GM23338 (cell line): Measurements from ENCODE around the gene MRPS14. TPM values are rescaled to one million over a fixed set of nuclear protein-coding genes. Genes with fewer than 3 reads are reported as not detected.
"Not testable (repeated sequence)": the region's sequence is repeated elsewhere in the genome, so short reads cannot be mapped to it uniquely, and the experiment has no call there.

Experiments
- ATAC-seq: fragments of 200-7000 bp; cut with Tn5 transposase; 3 replicates; pipeline ENCODE4 v1.9.1; 2020
- DNase-seq: peaks from one replicate; pipeline ENCODE4 v3.0.0-alpha.2; 2015; ENCODE audit warnings: low spot score
- H2AFZ ChIP-seq: fragments of 200-600 bp; sonication (generic); 2 replicates; pipeline ENCODE4 v1.8.0; 2016; ENCODE audit warnings: antibody characterized with exemption, mild to moderate bottlenecking, moderate library complexity
- H3F3A ChIP-seq: fragments of 200-600 bp; sonication (generic); replicated peaks from 2 replicates; pipeline ENCODE4 v1.8.0; 2017; ENCODE audit warnings: antibody characterized with exemption, mixed run types, low read depth
- H3K27ac ChIP-seq: fragments of 200-600 bp; sonication (generic); 2 replicates; pipeline ENCODE4 v1.6.1; 2016; ENCODE audit warnings: low read depth
- H3K27me3 ChIP-seq: fragments of 200-600 bp; sonication (generic); 2 replicates; pipeline ENCODE4 v1.8.0; 2016; ENCODE audit warnings: mild to moderate bottlenecking, mixed run types, moderate library complexity; ENCODE audit not compliant: insufficient read depth
- H3K36me3 ChIP-seq: fragments of 200-600 bp; sonication (generic); 2 replicates; pipeline ENCODE4 v1.8.0; 2016; ENCODE audit warnings: mild to moderate bottlenecking; ENCODE audit not compliant: insufficient read depth
- H3K4me1 ChIP-seq: fragments of 200-600 bp; sonication (generic); 2 replicates; pipeline ENCODE4 v1.8.0; 2016; ENCODE audit warnings: mild to moderate bottlenecking, moderate library complexity; ENCODE audit not compliant: insufficient read depth
- H3K4me2 ChIP-seq: fragments of 200-600 bp; sonication (generic); 2 replicates; pipeline ENCODE4 v1.7.1; 2017; ENCODE audit warnings: mixed run types
- H3K4me3 ChIP-seq: fragments of 200-600 bp; sonication (generic); 2 replicates; pipeline ENCODE4 v1.6.1; 2016; ENCODE audit warnings: mixed run types
- H3K79me2 ChIP-seq: fragments of 200-600 bp; sonication (generic); replicated peaks from 2 replicates; pipeline ENCODE4 v1.8.0; 2017; ENCODE audit warnings: mild to moderate bottlenecking; ENCODE audit not compliant: insufficient read depth
- H3K9me2 ChIP-seq: fragments of 200-600 bp; sonication (generic); 2 replicates; pipeline ENCODE4 v1.8.0; 2017; ENCODE audit not compliant: insufficient read depth
- H4K20me1 ChIP-seq: fragments of 200-600 bp; sonication (generic); replicated peaks from 2 replicates; pipeline ENCODE4 v1.8.0; 2017; ENCODE audit warnings: mild to moderate bottlenecking; ENCODE audit not compliant: insufficient read depth
- H3K27ac Mint-ChIP-seq: 2 replicates; pipeline ENCODE4 v1.8.0; 2020; ENCODE audit warnings: inconsistent platforms, mild to moderate bottlenecking, moderate library complexity, mixed read lengths
- H3K27me3 Mint-ChIP-seq: 3 replicates; pipeline ENCODE4 v1.8.0; 2022; ENCODE audit warnings: low read depth, mild to moderate bottlenecking, moderate library complexity, mixed read lengths, inconsistent platforms; ENCODE audit not compliant: insufficient read depth, poor library complexity
- H3K36me3 Mint-ChIP-seq: 3 replicates; pipeline ENCODE4 v1.8.0; 2021; ENCODE audit warnings: low read depth, mild to moderate bottlenecking, inconsistent platforms, moderate library complexity, mixed read lengths
- H3K4me1 Mint-ChIP-seq: 3 replicates; pipeline ENCODE4 v1.8.0; 2020; ENCODE audit warnings: mild to moderate bottlenecking, inconsistent platforms, mixed read lengths
- H3K4me3 Mint-ChIP-seq: 3 replicates; pipeline ENCODE4 v1.8.0; 2021; ENCODE audit warnings: moderate library complexity, mild to moderate bottlenecking, inconsistent platforms, mixed read lengths
- H3K9me3 Mint-ChIP-seq: 3 replicates; pipeline ENCODE4 v1.8.0; 2020; ENCODE audit warnings: moderate library complexity, mild to moderate bottlenecking, inconsistent platforms, mixed read lengths
- CREB1 ChIP-seq: fragments of 250-450 bp; sonication (Bioruptor Pico); IDR thresholded peaks from 2 replicates; pipeline ENCODE4 v1.5.0; 2020; ENCODE audit warnings: low read depth, mild to moderate bottlenecking, moderate library complexity
- EZH2 ChIP-seq: fragments of 200-600 bp; sonication (generic); IDR thresholded peaks from one replicate; pipeline ENCODE4 v1.8.0; 2017; ENCODE audit warnings: antibody characterized with exemption, mild to moderate bottlenecking, low read depth; ENCODE audit not compliant: unreplicated experiment
- EZH2phosphoT487 ChIP-seq: fragments of 200-600 bp; sonication (generic); IDR thresholded peaks from one replicate; pipeline ENCODE4 v1.8.1; 2018; ENCODE audit warnings: antibody characterized with exemption; ENCODE audit not compliant: unreplicated experiment
- JUNB ChIP-seq: IDR thresholded peaks from one replicate; pipeline ENCODE4 v1.6.1; 2016; ENCODE audit warnings: antibody characterized with exemption; ENCODE audit not compliant: unreplicated experiment
- NANOG ChIP-seq: IDR thresholded peaks from 2 replicates; pipeline ENCODE4 v1.6.1; 2016; ENCODE audit warnings: antibody characterized with exemption, borderline replicate concordance
- POLR2AphosphoS5 ChIP-seq: IDR thresholded peaks from 2 replicates; pipeline ENCODE4 v1.6.1; 2016; ENCODE audit warnings: antibody characterized with exemption, low read depth
- STAT1 ChIP-seq: IDR thresholded peaks from one replicate; pipeline ENCODE4 v1.6.1; 2016; ENCODE audit warnings: antibody characterized with exemption; ENCODE audit not compliant: unreplicated experiment
- ZNF114 ChIP-seq: fragments of 250-450 bp; sonication (Bioruptor Pico); IDR thresholded peaks from 2 replicates; pipeline ENCODE4 v1.5.0; 2020; ENCODE audit warnings: mild to moderate bottlenecking, moderate library complexity
- ZNF331 ChIP-seq: fragments of 250-450 bp; sonication (Bioruptor Pico); IDR thresholded peaks from 2 replicates; pipeline ENCODE4 v1.5.0; 2020; ENCODE audit warnings: low read depth, mild to moderate bottlenecking, moderate library complexity
- polyA plus RNA-seq: library from polyadenylated mRNA; unstranded; fragments of >200 nt; fragmentation: Nextera tagmentation; extraction: Ambion mirVana; gene quantifications from 2 replicates; pipeline ENCODE4 v1.2.1, GENCODE V29; 2016
- total RNA-seq: library from RNA; depleted of rRNA; stranded (reverse); fragments of >200 nt; shearing (Covaris generic); gene quantifications from 2 replicates; pipeline ENCODE4 v1.2.3, GENCODE V29; 2014
- TF ChIP-seq, protein P1 (sequence below): fragments of 250-450 bp; sonication (Bioruptor Pico); IDR thresholded peaks from 2 replicates; pipeline ENCODE4 v1.5.0; 2020; ENCODE audit warnings: mild to moderate bottlenecking, moderate library complexity
- TF ChIP-seq, protein P2 (sequence below), 2 experiments: fragments of 200-600 bp in 1 of 2; sonication (generic) in 1 of 2; conservative IDR thresholded peaks; 2 replicates each; pipeline versions ENCODE4 v1.5.1 to v1.6.1; 2016 to 2017; ENCODE audit warnings: antibody characterized with exemption in 2 of 2, low read depth in 2 of 2, mild to moderate bottlenecking in 2 of 2, moderate library complexity in 1 of 2
- TF ChIP-seq, protein P3 (sequence below): IDR thresholded peaks from 2 replicates; pipeline ENCODE4 v1.6.1; 2016; ENCODE audit warnings: antibody characterized with exemption

The MRPS14 gene
- total and polyA plus RNA-seq, 2 experiments from 2014 or later = 18.5 to 75.7 TPM

DNA sequence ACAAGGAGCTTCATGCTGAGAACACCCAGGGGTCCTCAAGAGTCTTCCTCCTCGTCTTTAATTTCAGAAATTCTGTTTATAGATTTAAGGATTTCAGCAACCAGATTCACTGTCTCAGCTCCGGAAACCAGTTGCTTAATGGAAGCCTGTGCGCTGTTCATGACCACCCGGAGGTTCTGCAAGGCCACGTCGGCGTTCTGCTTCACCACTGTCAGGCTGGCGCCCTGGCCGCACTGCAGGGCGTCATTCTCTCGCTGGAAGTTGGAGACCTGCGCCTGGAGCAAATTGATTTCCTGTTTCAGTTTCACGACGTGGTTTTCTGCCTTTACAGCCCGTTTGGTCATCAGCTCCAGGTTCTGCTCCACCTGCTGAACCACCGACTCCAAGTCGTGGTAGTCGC lies 21.4 kb upstream of the MRPS14 start:
- not testable (repeated sequence) for H3K4me1 Mint-ChIP-seq, H3K4me3 Mint-ChIP-seq, H4K20me1 ChIP-seq, H3K27ac Mint-ChIP-seq, H3K4me3 ChIP-seq, ATAC-seq, H3K27me3 Mint-ChIP-seq, H3K4me2 ChIP-seq, H3K9me2 ChIP-seq, H3F3A ChIP-seq, H3K27me3 ChIP-seq, H3K36me3 Mint-ChIP-seq, H3K27ac ChIP-seq, H3K79me2 ChIP-seq, H3K4me1 ChIP-seq, DNase-seq, H3K36me3 ChIP-seq, H3K9me3 Mint-ChIP-seq
- peak overlapping the region; percentile 1; the same call in 1 of the 2 replicates for H2AFZ ChIP-seq

DNA sequence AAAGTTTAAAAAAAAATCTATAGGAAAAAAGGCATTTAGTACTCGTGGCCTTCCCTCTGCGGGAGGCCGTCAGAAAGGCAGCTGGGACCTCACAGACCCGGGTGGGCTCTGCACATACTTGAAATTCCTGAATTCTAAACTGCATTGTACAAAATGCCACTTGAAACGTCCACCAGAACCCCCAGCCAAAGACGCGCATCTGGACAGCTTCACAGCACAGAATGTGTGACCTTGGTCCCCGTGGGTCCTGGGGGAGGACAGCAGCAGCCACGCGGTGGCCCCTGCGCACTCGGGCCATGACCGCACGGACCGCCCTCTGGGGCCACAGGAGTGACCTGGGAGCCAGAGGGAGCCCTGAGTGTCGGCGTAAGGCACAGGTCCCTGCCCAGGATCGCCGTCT lies 20.6 kb upstream of the MRPS14 start:
- no peaks in the 10 kb centered on the region for H3K27me3 ChIP-seq
- no peaks in the 10 kb centered on the region for H4K20me1 ChIP-seq
- H3K9me3 Mint-ChIP-seq = no peaks in the 10 kb centered on the region; the same call in 2 of the 3 replicates
- H3K9me2 ChIP-seq = 0 out of 2 replicates have a peak, but pooled peaks cover 2% of the 10 kb centered on the region
- no peaks in the 10 kb centered on the region for H3F3A ChIP-seq
- H3K36me3 Mint-ChIP-seq = no peaks in the 10 kb centered on the region
- H3K36me3 ChIP-seq = no peaks in the 10 kb centered on the region
- no peak overlapping the region for H3K4me2 ChIP-seq
- H3K4me3 ChIP-seq = no peak overlapping the region
- peak; percentile 31; the same call in 2 of the 3 replicates for ATAC-seq
- H3K4me1 ChIP-seq = no peaks in the 10 kb centered on the region
- H3K79me2 ChIP-seq = no peaks in the 10 kb centered on the region
- no peak overlapping the region for H3K27ac ChIP-seq
- no peak overlapping the region for H3K27ac Mint-ChIP-seq
- H3K4me1 Mint-ChIP-seq = peaks cover 9% of the 10 kb centered on the region; the same call in 2 of the 3 replicates
- peak overlapping the region; percentile 1; the same call in 1 of the 2 replicates for H2AFZ ChIP-seq
- DNase-seq = peak; percentile 41
- H3K4me3 Mint-ChIP-seq = no peak overlapping the region
- H3K27me3 Mint-ChIP-seq = peaks cover 6% of the 10 kb centered on the region
- no peak for TF ChIP-seq JUNB
- no peak for TF ChIP-seq CREB1 (CRISPR knock-in tag)
- no peak for TF ChIP-seq EZH2
- TF ChIP-seq ZNF114 (CRISPR knock-in tag) = no peak
- TF ChIP-seq NANOG = no peak
- TF ChIP-seq, protein P1, sequence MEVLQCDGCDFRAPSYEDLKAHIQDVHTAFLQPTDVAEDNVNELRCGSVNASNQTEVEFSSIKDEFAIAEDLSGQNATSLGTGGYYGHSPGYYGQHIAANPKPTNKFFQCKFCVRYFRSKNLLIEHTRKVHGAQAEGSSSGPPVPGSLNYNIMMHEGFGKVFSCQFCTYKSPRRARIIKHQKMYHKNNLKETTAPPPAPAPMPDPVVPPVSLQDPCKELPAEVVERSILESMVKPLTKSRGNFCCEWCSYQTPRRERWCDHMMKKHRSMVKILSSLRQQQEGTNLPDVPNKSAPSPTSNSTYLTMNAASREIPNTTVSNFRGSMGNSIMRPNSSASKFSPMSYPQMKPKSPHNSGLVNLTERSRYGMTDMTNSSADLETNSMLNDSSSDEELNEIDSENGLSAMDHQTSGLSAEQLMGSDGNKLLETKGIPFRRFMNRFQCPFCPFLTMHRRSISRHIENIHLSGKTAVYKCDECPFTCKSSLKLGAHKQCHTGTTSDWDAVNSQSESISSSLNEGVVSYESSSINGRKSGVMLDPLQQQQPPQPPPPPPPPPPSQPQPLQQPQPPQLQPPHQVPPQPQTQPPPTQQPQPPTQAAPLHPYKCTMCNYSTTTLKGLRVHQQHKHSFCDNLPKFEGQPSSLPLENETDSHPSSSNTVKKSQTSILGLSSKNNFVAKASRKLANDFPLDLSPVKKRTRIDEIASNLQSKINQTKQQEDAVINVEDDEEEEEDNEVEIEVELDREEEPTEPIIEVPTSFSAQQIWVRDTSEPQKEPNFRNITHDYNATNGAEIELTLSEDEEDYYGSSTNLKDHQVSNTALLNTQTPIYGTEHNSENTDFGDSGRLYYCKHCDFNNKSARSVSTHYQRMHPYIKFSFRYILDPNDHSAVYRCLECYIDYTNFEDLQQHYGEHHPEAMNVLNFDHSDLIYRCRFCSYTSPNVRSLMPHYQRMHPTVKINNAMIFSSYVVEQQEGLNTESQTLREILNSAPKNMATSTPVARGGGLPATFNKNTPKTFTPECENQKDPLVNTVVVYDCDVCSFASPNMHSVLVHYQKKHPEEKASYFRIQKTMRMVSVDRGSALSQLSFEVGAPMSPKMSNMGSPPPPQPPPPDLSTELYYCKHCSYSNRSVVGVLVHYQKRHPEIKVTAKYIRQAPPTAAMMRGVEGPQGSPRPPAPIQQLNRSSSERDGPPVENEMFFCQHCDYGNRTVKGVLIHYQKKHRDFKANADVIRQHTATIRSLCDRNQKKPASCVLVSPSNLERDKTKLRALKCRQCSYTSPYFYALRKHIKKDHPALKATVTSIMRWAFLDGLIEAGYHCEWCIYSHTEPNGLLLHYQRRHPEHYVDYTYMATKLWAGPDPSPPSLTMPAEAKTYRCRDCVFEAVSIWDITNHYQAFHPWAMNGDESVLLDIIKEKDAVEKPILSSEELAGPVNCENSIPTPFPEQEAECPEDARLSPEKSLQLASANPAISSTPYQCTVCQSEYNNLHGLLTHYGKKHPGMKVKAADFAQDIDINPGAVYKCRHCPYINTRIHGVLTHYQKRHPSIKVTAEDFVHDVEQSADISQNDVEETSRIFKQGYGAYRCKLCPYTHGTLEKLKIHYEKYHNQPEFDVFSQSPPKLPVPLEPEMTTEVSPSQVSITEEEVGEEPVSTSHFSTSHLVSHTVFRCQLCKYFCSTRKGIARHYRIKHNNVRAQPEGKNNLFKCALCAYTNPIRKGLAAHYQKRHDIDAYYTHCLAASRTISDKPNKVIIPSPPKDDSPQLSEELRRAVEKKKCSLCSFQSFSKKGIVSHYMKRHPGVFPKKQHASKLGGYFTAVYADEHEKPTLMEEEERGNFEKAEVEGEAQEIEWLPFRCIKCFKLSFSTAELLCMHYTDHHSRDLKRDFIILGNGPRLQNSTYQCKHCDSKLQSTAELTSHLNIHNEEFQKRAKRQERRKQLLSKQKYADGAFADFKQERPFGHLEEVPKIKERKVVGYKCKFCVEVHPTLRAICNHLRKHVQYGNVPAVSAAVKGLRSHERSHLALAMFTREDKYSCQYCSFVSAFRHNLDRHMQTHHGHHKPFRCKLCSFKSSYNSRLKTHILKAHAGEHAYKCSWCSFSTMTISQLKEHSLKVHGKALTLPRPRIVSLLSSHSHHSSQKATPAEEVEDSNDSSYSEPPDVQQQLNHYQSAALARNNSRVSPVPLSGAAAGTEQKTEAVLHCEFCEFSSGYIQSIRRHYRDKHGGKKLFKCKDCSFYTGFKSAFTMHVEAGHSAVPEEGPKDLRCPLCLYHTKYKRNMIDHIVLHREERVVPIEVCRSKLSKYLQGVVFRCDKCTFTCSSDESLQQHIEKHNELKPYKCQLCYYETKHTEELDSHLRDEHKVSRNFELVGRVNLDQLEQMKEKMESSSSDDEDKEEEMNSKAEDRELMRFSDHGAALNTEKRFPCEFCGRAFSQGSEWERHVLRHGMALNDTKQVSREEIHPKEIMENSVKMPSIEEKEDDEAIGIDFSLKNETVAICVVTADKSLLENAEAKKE = no peak
- TF ChIP-seq, protein P2, sequence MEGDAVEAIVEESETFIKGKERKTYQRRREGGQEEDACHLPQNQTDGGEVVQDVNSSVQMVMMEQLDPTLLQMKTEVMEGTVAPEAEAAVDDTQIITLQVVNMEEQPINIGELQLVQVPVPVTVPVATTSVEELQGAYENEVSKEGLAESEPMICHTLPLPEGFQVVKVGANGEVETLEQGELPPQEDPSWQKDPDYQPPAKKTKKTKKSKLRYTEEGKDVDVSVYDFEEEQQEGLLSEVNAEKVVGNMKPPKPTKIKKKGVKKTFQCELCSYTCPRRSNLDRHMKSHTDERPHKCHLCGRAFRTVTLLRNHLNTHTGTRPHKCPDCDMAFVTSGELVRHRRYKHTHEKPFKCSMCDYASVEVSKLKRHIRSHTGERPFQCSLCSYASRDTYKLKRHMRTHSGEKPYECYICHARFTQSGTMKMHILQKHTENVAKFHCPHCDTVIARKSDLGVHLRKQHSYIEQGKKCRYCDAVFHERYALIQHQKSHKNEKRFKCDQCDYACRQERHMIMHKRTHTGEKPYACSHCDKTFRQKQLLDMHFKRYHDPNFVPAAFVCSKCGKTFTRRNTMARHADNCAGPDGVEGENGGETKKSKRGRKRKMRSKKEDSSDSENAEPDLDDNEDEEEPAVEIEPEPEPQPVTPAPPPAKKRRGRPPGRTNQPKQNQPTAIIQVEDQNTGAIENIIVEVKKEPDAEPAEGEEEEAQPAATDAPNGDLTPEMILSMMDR (conservative IDR thresholded peaks at IDR 0.05; ENCODE audit: low read depth in 2 of 2) = no peak
- TF ChIP-seq, protein P3, sequence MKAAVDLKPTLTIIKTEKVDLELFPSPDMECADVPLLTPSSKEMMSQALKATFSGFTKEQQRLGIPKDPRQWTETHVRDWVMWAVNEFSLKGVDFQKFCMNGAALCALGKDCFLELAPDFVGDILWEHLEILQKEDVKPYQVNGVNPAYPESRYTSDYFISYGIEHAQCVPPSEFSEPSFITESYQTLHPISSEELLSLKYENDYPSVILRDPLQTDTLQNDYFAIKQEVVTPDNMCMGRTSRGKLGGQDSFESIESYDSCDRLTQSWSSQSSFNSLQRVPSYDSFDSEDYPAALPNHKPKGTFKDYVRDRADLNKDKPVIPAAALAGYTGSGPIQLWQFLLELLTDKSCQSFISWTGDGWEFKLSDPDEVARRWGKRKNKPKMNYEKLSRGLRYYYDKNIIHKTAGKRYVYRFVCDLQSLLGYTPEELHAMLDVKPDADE = no peak
- TF ChIP-seq STAT1 = no peak
- TF ChIP-seq EZH2phosphoT487 = no peak
- TF ChIP-seq POLR2AphosphoS5 = no peak
- TF ChIP-seq ZNF331 (CRISPR knock-in tag) = no peak
